DND-41 (cell line): ENCODE data around the gene ZMYM4.
A peak's percentile ranks its signal among the peaks of the same experiment; 100 is the strongest.

ENCODE experiments used
- ATAC-seq: fragments of 200-7000 bp; cut with Tn5 transposase; 3 replicates; pipeline ENCODE4 v1.9.1; 2021; ENCODE audit warnings: low read depth; ENCODE audit not compliant: insufficient read depth
- DNase-seq: peaks from one replicate; pipeline ENCODE4 v3.0.0-alpha.2; 2020
- H2AFZ ChIP-seq: 2 replicates; pipeline ENCODE4 v1.6.0; 2012; ENCODE audit warnings: low read depth, low read length
- H3K27ac ChIP-seq: 2 replicates; pipeline ENCODE4 v1.5.1; 2012; ENCODE audit warnings: low read length, inconsistent platforms
- H3K27me3 ChIP-seq: fragments of 200-600 bp; sonication (generic); 2 replicates; pipeline ENCODE4 v1.6.0; 2012; ENCODE audit warnings: low read length, mild to moderate bottlenecking, inconsistent platforms; ENCODE audit not compliant: insufficient read depth, poor library complexity
- H3K36me3 ChIP-seq: 2 replicates; pipeline ENCODE4 v1.5.1; 2012; ENCODE audit warnings: low read length, inconsistent platforms; ENCODE audit not compliant: insufficient read depth
- H3K4me1 ChIP-seq: 2 replicates; pipeline ENCODE4 v1.5.1; 2012; ENCODE audit warnings: mild to moderate bottlenecking, low read length; ENCODE audit not compliant: insufficient read depth
- H3K4me2 ChIP-seq: 2 replicates; pipeline ENCODE4 v1.6.0; 2012; ENCODE audit warnings: mild to moderate bottlenecking, moderate library complexity, low read length, inconsistent platforms; ENCODE audit not compliant: insufficient read depth
- H3K4me3 ChIP-seq, 2 experiments: fragments of 200-600 bp in 1 of 2; shearing (Covaris generic) in 1 of 2; 2 replicates each; pipeline ENCODE4 v1.5.1; 2012 to 2016; ENCODE audit warnings: inconsistent platforms in 2 of 2, low read length in 2 of 2, mild to moderate bottlenecking in 2 of 2, low read depth in 1 of 2, moderate library complexity in 1 of 2
- H3K79me2 ChIP-seq: 2 replicates; pipeline ENCODE4 v1.6.0; 2012; ENCODE audit warnings: low read length, inconsistent platforms; ENCODE audit not compliant: insufficient read depth
- H3K9ac ChIP-seq: 2 replicates; pipeline ENCODE4 v1.6.0; 2012; ENCODE audit warnings: low read depth, mild to moderate bottlenecking, inconsistent platforms, low read length, moderate library complexity
- H3K9me3 ChIP-seq: 2 replicates; pipeline ENCODE4 v1.5.1; 2012; ENCODE audit warnings: low read length, moderate library complexity, mild to moderate bottlenecking, inconsistent platforms; ENCODE audit not compliant: insufficient read depth, severe bottlenecking
- H4K20me1 ChIP-seq: 2 replicates; pipeline ENCODE4 v1.6.0; 2012; ENCODE audit warnings: low read length; ENCODE audit not compliant: insufficient read depth
- CTCF ChIP-seq: IDR thresholded peaks from 2 replicates; pipeline ENCODE4 v1.5.1; 2012; ENCODE audit warnings: borderline replicate concordance, low read length, moderate library complexity, mild to moderate bottlenecking; ENCODE audit not compliant: poor library complexity, severe bottlenecking; ENCODE audit errors: extremely low read depth
- EZH2 ChIP-seq: IDR thresholded peaks from 3 replicates; pipeline ENCODE4 v1.6.1; 2012; ENCODE audit warnings: borderline replicate concordance, low read depth, mild to moderate bottlenecking, moderate library complexity, low read length, inconsistent platforms; ENCODE audit not compliant: severe bottlenecking

The ZMYM4 gene

GRCh38 chr1:35442734-35443133, 174.2 kb downstream of the ZMYM4 start:
- Histone ChIP-seq H2AFZ (no peak overlapping the region), H3K9ac (no peak overlapping the region), H3K4me2 (no peak overlapping the region), H3K27ac (no peak overlapping the region), H3K36me3 (peaks cover 58% of the 10 kb centered on the region), H3K9me3 (no peaks in the 10 kb centered on the region), H3K79me2 (no peaks in the 10 kb centered on the region), H4K20me1 (no peaks in the 10 kb centered on the region), H3K4me1 (no peaks in the 10 kb centered on the region), H3K4me3 (no peak overlapping the region), H3K27me3 (no peaks in the 10 kb centered on the region)
- no peak for DNase-seq
- no peak for TF ChIP-seq CTCF
- TF ChIP-seq EZH2: no peak
- ATAC-seq: no peak

GRCh38 chr1:35443768-35444518, 175.4 kb downstream of the ZMYM4 start:
- ATAC-seq (no peak), DNase-seq (no peak)
- peaks cover 68% of the 10 kb centered on the region for H3K36me3 ChIP-seq

GRCh38 chr1:35444519-35444774, 175.9 kb downstream of the ZMYM4 start:
- Histone ChIP-seq H3K4me3 (no peak overlapping the region), H4K20me1 (no peaks in the 10 kb centered on the region), H3K9ac (no peak overlapping the region), H3K79me2 (no peaks in the 10 kb centered on the region), H3K4me2 (no peak overlapping the region), H3K9me3 (no peaks in the 10 kb centered on the region), H3K4me1 (no peaks in the 10 kb centered on the region), H3K27me3 (no peaks in the 10 kb centered on the region), H2AFZ (no peak overlapping the region), H3K36me3 (peaks cover 68% of the 10 kb centered on the region), H3K27ac (no peak overlapping the region)
- no peak for DNase-seq
- ATAC-seq: no peak
- TF ChIP-seq EZH2 (no peak), CTCF (no peak)

More at GRCh38 chr1:35443768-35444518, 175.4 kb downstream of the ZMYM4 start:
- H4K20me1 ChIP-seq: no peaks in the 10 kb centered on the region
- TF ChIP-seq EZH2 (no peak), CTCF (peak; percentile 45)
- H3K4me3 ChIP-seq: no peak overlapping the region
- no peak overlapping the region for H2AFZ ChIP-seq
- no peaks in the 10 kb centered on the region for H3K4me1 ChIP-seq
- no peaks in the 10 kb centered on the region for H3K79me2 ChIP-seq
- no peaks in the 10 kb centered on the region for H3K27me3 ChIP-seq
- H3K9me3 ChIP-seq: no peaks in the 10 kb centered on the region
- H3K4me2 ChIP-seq: no peak overlapping the region
- no peak overlapping the region for H3K9ac ChIP-seq
- no peak overlapping the region for H3K27ac ChIP-seq

- Histone ChIP-seq H3K9me3 (no peaks in the 10 kb centered on the region), H3K36me3 (peaks cover 61% of the 10 kb centered on the region)
- ATAC-seq: no peak
Measured at GRCh38 chr1:35447278-35447677, 178.8 kb downstream of the ZMYM4 start.

More at GRCh38 chr1:35447278-35447677, 178.8 kb downstream of the ZMYM4 start:
- H3K27me3 ChIP-seq: no peaks in the 10 kb centered on the region
- no peak for DNase-seq
- H2AFZ ChIP-seq: no peak overlapping the region
- no peaks in the 10 kb centered on the region for H4K20me1 ChIP-seq
- no peak overlapping the region for H3K4me2 ChIP-seq
- no peak overlapping the region for H3K9ac ChIP-seq
- H3K27ac ChIP-seq: no peak overlapping the region
- TF ChIP-seq CTCF (no peak), EZH2 (no peak)
- H3K4me3 ChIP-seq: no peak overlapping the region
- H3K4me1 ChIP-seq: no peaks in the 10 kb centered on the region
- H3K79me2 ChIP-seq: no peaks in the 10 kb centered on the region
